Glutamatergic neuron (in vitro differentiated cells): ENCODE data around the gene RPA4. TPM values are rescaled to one million over a fixed set of nuclear protein-coding genes. Genes with fewer than 3 reads are reported as not detected.

Experiments used
- DNase-seq: peaks from one replicate; pipeline ENCODE4 v3.0.0; 2022
- H3K27ac Mint-ChIP-seq: one replicate; pipeline ENCODE4 v1.8.0; 2020; ENCODE audit warnings: mild to moderate bottlenecking, mixed read lengths, inconsistent platforms; ENCODE audit not compliant: unreplicated experiment
- H3K27me3 Mint-ChIP-seq: one replicate; pipeline ENCODE4 v1.8.0; 2020; ENCODE audit warnings: mild to moderate bottlenecking, moderate library complexity, mixed read lengths, inconsistent platforms; ENCODE audit not compliant: unreplicated experiment
- H3K36me3 Mint-ChIP-seq: one replicate; pipeline ENCODE4 v1.8.0; 2020; ENCODE audit warnings: mild to moderate bottlenecking, mixed read lengths, inconsistent platforms; ENCODE audit not compliant: unreplicated experiment
- H3K4me1 Mint-ChIP-seq: one replicate; pipeline ENCODE4 v1.8.0; 2020; ENCODE audit warnings: mild to moderate bottlenecking, low read depth, mixed read lengths, inconsistent platforms; ENCODE audit not compliant: unreplicated experiment
- H3K4me3 Mint-ChIP-seq: one replicate; pipeline ENCODE4 v1.8.0; 2020; ENCODE audit warnings: mild to moderate bottlenecking, mixed read lengths, inconsistent platforms; ENCODE audit not compliant: unreplicated experiment
- H3K9me3 Mint-ChIP-seq: one replicate; pipeline ENCODE4 v1.8.0; 2020; ENCODE audit warnings: mild to moderate bottlenecking, moderate library complexity, mixed read lengths, inconsistent platforms; ENCODE audit not compliant: unreplicated experiment
- total RNA-seq: library from RNA; stranded (reverse); fragmentation: NEBNext Ultra II Directional; extraction: Animal tissue kit (Norgen Biotek cat#: 25700); gene quantifications from one replicate; pipeline ENCODE4 v1.2.1, GENCODE V29; 2021; ENCODE audit not compliant: unreplicated experiment
- TF ChIP-seq, protein P1 (sequence below): fragments of 200-600 bp; sonication (generic); IDR thresholded peaks from one replicate; pipeline ENCODE4 v1.5.0; 2021; ENCODE audit not compliant: partially characterized antibody, unreplicated experiment

RPA4 gene
- total RNA-seq, 1 donor from 2014 or later, result not detected

DNA sequence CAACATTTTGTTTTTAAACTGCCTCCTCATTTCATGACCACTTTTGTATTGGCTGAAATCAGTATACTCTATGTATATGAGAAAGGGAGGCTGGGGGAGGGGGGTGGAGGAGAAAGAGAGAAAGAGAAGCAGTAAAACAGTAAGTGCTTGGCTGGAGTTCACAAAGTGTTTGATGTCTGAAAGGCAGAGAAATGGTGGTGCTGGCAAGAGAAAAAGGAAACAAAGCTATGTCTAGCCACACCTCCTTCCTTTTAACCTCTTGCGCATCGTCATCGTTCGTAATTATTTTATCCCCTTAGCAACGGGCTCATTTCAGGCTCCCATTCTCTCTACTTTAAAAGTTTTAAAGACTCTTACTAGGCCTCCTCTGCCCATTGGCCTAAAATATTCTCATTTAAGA is 25.6 kb downstream of the RPA4 start:
- Mint-ChIP-seq H3K9me3 (peaks cover 1% of the 10 kb centered on the region), H3K27me3 (peaks cover 2% of the 10 kb centered on the region), H3K4me3 (no peak overlapping the region), H3K4me1 (no peaks in the 10 kb centered on the region), H3K36me3 (no peaks in the 10 kb centered on the region), H3K27ac (no peak overlapping the region)
- DNase-seq, result no peak
- TF ChIP-seq, protein P1, sequence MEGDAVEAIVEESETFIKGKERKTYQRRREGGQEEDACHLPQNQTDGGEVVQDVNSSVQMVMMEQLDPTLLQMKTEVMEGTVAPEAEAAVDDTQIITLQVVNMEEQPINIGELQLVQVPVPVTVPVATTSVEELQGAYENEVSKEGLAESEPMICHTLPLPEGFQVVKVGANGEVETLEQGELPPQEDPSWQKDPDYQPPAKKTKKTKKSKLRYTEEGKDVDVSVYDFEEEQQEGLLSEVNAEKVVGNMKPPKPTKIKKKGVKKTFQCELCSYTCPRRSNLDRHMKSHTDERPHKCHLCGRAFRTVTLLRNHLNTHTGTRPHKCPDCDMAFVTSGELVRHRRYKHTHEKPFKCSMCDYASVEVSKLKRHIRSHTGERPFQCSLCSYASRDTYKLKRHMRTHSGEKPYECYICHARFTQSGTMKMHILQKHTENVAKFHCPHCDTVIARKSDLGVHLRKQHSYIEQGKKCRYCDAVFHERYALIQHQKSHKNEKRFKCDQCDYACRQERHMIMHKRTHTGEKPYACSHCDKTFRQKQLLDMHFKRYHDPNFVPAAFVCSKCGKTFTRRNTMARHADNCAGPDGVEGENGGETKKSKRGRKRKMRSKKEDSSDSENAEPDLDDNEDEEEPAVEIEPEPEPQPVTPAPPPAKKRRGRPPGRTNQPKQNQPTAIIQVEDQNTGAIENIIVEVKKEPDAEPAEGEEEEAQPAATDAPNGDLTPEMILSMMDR, result no peak

DNA sequence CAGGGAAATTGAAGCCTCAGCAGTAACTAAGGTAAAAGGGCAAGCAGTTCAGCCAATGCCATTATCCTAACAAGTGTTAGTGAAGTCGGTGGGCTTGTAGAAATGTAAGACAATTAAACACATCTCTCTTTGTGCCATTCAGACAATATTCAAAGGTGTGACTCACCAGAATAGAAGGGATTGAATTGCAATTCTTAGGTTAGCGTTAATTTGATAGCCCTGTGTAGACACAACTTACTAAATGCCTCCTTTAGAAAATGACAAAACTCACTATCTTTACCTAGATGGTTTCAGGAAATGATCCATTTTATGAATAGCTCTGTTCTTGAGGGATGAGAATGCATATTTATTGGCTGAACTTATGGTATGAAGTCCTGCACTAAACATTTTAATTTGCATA is 35.2 kb downstream of the RPA4 start:
- TF ChIP-seq, protein P1, result no peak
- no peaks in the 10 kb centered on the region for H3K27me3 Mint-ChIP-seq
- no peak overlapping the region for H3K27ac Mint-ChIP-seq

DNA sequence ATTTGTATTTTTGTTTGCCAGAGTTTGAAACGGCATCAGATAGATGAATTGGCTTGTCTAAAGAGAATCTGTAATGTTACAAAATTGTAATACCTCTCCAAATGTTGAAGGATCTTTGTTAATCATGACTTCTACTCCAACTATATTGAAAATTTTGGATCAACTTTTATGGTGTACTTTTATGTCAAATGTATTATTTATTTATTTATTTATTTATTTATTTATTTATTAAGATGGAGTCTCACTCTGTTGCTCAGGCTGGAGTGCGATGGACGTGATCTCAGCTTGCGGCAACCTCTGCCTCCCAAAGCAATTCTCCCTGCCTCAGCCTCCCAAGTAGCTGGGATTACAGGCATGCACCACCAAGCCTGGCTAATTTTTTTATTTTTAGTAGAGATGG is 36.0 kb downstream of the RPA4 start:
- no peak for DNase-seq
- H3K4me1 Mint-ChIP-seq, result no peaks in the 10 kb centered on the region
- H3K27ac Mint-ChIP-seq, result no peak overlapping the region
- no peak overlapping the region for H3K4me3 Mint-ChIP-seq
- TF ChIP-seq, protein P1, result no peak
- H3K36me3 Mint-ChIP-seq, result no peaks in the 10 kb centered on the region
- no peaks in the 10 kb centered on the region for H3K9me3 Mint-ChIP-seq
- H3K27me3 Mint-ChIP-seq, result no peaks in the 10 kb centered on the region

More for the DNA sequence above, 35.2 kb downstream of the RPA4 start:
- Mint-ChIP-seq H3K36me3 (no peaks in the 10 kb centered on the region), H3K9me3 (no peaks in the 10 kb centered on the region), H3K4me3 (no peak overlapping the region), H3K4me1 (no peaks in the 10 kb centered on the region)
- DNase-seq, result no peak

DNA sequence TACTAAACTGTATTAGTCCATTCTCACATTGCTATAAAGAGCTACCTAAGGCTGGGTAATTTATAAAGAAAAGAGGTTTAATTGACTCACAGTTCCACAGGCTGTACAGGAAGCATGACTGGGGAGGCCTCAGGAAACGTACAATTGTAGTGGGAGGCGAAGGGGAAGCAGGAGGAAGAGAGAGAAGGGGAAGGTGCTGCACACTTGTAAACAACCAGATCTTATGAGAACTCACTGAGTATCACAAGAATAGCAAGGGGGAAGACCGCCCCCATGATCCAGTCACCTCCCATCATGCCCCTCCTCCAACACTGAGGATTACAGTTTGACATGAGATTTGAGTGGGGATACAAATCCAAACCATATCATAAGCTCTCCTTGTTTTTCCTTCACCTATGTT is 40.9 kb downstream of the RPA4 start:
- H3K36me3 Mint-ChIP-seq, result no peaks in the 10 kb centered on the region
- no peaks in the 10 kb centered on the region for H3K4me1 Mint-ChIP-seq
- no peaks in the 10 kb centered on the region for H3K9me3 Mint-ChIP-seq
- H3K27ac Mint-ChIP-seq, result no peak overlapping the region
- no peak for DNase-seq
- TF ChIP-seq, protein P1, result no peak
- no peak overlapping the region for H3K4me3 Mint-ChIP-seq
- H3K27me3 Mint-ChIP-seq, result no peaks in the 10 kb centered on the region

DNA sequence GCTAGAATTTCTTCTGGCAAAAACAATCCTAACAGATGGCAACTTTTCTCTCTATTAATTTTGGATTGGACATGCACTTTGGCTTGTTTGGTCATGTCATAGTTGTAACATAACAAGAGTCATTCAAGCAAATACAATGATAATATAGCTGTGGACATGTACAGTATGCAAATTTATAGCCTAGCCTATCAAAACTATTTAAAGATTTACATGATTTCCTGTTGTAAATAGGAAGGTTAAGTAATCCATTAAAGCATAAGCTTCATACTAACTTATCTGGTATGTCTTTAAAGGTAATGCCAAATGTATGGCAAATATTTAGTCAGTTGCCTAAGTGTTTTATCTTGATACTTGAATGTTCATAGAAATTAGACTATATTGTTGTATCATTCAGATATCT is 45.3 kb downstream of the RPA4 start:
- no peaks in the 10 kb centered on the region for H3K36me3 Mint-ChIP-seq
- no peak overlapping the region for H3K4me3 Mint-ChIP-seq
- no peak for DNase-seq
- H3K9me3 Mint-ChIP-seq, result no peaks in the 10 kb centered on the region
- no peak overlapping the region for H3K27ac Mint-ChIP-seq
- TF ChIP-seq, protein P1, result no peak
- no peaks in the 10 kb centered on the region for H3K27me3 Mint-ChIP-seq
- no peaks in the 10 kb centered on the region for H3K4me1 Mint-ChIP-seq

Other genes starting within 250 kb of the RPA4 start
- gene DIAPH2, start 199.1 kb upstream of the RPA4 start, total RNA-seq, result 3.8 TPM